HK-2 (cell line): ENCODE measurements around the gene GNG11.

ENCODE experiments used
- DNase-seq: peaks from one replicate; pipeline ENCODE4 v3.0.0-alpha.2; 2018; ENCODE audit not compliant: unreplicated experiment

The GNG11 gene

GRCh38 chr7:93945756-93946535 is 24.4 kb downstream of the GNG11 start:
- no peak for DNase-seq

- no peak for DNase-seq
Observed at GRCh38 chr7:93948106-93948505, 26.6 kb downstream of the GNG11 start.

DNA sequence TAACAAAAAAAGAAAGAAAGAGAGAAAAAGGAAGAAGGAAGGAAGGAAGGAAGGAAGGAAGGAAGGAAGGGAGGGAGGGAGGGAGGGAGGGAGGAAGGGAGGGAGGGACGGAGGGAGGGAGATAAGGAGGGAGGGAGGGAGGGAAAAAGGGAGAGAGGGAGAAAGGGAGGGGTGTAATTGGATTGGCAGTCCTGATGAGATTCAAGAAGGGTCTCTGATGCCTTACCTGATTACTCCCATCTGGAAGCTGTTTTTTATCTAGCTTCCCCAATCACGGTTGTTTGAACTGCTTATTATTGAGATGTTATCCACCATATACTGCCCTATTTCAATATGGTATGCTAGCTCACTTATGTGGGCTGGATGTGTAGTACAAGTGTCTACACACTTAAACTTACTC is 27.3 kb downstream of the GNG11 start:
- no peak for DNase-seq

DNA sequence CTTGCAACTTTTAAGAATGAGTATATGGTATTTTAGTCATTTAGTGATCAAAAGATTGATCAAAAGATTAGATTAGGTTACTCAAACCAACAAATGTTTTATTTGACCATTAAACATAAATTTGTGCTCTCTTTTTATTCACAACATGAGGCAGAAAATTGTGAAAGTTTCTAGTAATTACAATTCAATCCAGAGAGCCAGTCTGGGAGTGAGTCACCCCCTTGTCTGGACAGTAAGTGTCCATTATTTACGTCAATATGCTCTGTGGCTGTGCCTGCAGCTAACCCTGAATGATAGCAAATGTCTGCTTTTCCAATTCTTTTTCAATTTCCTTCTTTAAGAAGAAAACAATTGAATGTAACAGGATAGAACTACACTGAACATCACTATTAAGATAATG is 27.9 kb downstream of the GNG11 start:
- no peak for DNase-seq

- no peak for DNase-seq
Observed at GRCh38 chr7:93955304-93955703, 33.8 kb downstream of the GNG11 start.

DNA sequence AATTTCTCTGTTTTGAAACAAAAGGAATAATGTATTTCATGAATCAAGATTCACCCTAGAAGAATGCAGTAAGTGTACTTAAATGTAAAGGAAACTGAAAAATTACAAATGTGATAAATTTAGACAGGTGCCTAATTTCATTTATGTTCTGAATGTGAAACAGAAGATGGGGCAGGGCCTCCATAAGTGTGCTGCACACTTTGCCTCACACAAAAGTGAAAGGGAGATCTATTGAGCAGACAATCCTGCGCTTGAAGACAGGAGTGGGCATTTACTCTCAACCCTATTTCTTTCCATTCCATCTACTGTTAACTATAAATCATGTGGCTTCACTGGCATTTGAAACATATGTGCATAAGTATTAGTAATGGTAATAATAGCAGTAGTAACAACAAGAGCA is 36.2 kb downstream of the GNG11 start:
- no peak for DNase-seq

- no peak for DNase-seq
Observed at GRCh38 chr7:93958216-93958615, 36.7 kb downstream of the GNG11 start.

- no peak for DNase-seq
Observed at GRCh38 chr7:93958651-93959050, 37.1 kb downstream of the GNG11 start.

GRCh38 chr7:93960986-93961385 is 39.5 kb downstream of the GNG11 start:
- DNase-seq: no peak

DNA sequence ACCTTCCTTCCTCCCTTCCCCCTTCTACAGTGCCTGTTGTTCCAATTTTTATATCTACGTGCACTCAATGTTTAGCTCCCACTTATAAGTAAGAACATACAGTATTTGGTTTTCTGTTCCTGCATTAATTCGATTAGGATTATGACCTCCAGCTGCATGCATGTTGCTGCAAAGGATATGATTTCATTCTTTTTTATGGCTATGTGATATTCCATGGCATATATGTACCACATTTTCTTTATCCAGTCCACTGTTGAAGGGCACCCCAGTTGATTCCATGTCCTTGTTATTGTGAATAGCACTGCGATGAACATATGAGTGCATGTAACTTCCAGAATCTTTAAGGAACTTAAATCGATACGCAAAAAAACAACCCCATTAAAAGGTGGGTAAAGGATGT is 42.7 kb downstream of the GNG11 start:
- no peak for DNase-seq

DNA sequence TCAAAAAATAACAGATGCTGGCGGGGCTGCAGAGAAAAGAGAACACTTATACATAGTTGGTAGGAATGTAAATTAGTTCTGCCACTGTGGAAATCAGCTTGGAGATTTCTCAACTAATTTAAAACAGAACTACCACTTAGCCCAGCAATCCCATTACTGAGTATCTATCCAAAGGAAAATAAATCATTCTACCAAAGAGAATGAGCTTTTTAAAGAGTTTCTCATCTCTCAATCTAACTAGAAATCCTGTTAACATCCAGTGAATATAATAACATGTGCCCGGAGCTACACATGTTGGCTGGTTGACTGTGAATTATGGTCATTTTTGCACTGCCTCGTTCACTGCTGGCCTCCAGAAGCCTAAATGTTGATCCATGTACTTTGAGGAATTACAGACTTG is 43.3 kb downstream of the GNG11 start:
- DNase-seq: no peak

DNA sequence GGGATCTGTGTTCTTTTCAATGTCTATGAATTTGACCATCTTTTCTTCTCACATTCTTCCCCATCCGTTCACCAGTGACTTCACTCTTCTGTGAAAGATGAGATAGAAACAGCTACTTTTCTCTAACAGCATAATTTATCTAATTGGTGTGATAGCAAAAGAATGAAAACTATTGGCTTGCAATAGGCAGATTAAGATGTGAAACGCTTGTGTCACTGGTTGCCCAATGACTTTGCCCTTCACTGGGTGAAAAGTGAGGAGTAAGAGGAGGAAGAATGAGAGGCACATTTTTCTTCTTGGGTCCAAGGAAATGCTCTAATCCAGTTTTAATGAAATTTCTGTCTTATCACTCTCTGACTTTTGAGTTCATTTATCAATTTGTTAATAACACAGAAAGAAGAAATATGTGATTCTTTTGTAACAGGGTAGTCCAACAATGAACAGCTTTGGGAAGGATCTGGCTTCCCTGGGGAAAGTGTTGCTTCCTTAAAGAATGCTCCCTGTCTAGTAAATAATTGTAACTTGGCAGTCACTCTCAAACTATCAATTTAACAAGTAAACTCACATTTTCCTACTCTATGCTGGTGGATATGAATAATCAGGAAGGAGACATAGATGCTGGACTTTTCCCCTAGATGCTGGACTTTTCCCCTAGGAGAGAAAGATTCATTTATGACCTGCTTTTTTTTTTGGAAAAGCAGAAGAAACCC is 47.5 kb downstream of the GNG11 start:
- no peak for DNase-seq

GRCh38 chr7:93972029-93972725 is 50.6 kb downstream of the GNG11 start:
- no peak for DNase-seq

DNA sequence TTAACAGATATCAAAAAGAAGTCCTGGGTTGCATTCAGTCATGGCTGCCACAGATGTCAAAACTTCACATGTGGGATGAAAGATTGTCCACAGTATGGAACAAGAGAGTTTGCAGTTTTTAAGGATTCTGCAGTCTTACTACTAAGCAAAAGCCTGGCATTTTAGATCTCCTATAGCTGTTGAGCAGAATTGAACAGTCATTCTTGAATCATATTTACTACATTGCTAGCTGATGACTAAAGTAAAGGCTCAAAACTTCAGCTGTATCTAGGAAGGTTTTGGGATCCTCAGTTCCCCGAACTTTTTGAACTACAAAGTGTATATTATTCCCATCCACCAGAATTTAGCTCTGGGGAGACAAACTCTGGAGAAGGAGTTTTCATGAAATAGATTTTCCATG is 51.6 kb downstream of the GNG11 start:
- no peak for DNase-seq

DNA sequence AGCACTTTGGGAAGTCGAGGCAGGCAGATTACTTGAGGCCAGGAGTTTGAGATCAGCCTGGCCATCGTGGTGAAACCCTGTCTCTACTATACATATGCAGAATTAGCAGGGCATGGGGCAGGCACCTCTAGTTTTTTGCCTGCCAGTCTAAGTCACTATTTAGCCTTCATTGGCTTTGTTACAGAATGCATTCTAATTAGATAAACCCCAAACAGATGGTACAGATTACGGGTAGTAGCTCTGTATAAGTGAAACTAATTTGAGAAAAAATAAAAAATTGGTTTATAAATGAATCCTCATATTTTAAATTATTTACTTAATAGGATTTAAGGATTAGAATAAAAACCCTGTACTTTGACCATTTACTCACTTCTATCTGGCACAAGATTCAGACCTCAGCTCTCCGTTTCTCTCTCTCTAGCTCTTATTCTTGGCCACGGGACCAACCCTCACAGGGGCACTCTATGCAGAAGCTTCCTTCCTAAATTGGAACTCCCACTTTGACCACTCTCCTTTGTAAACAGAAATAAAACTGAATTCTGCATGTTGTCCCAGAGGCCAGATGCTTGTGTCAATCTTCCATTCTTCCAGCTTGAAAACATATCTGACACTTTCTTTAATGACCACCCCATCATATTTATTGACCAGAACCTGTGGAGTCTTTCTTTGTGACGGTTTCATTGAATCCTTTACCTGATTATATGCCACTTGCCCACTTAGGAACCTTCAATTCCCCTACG is 55.8 kb downstream of the GNG11 start:
- DNase-seq: no peak
